BE2C (cell line): Measurements from ENCODE around the gene MGAT4A.

ENCODE experiments used
- DNase-seq: peaks from one replicate; pipeline ENCODE4 v3.0.0-alpha.2; 2020
- H3K27me3 ChIP-seq: fragments of 250-450 bp; sonication (Bioruptor Pico); 2 replicates; pipeline ENCODE4 v1.5.1; 2020; ENCODE audit warnings: mild to moderate bottlenecking
- H3K36me3 ChIP-seq: fragments of 250-450 bp; sonication (Bioruptor Pico); 2 replicates; pipeline ENCODE4 v1.5.1; 2020; ENCODE audit warnings: mild to moderate bottlenecking
- H3K4me1 ChIP-seq: fragments of 250-450 bp; sonication (Bioruptor Pico); 2 replicates; pipeline ENCODE4 v1.5.1; 2020
- H3K4me3 ChIP-seq: 2 replicates; pipeline ENCODE4 v1.5.1; 2011; ENCODE audit warnings: low read depth, low read length
- H3K9me3 ChIP-seq: fragments of 250-450 bp; sonication (Bioruptor Pico); 2 replicates; pipeline ENCODE4 v1.5.1; 2020
- CTCF ChIP-seq: IDR thresholded peaks from 2 replicates; pipeline ENCODE4 v1.5.1; 2012; ENCODE audit warnings: mild to moderate bottlenecking, low read depth, low read length

The MGAT4A gene

GRCh38 chr2:98697651-98698337 lies 33.1 kb downstream of the MGAT4A start:
- H3K4me1 ChIP-seq, result no peaks in the 10 kb centered on the region
- no peak for TF ChIP-seq CTCF
- H3K4me3 ChIP-seq, result no peak overlapping the region
- no peaks in the 10 kb centered on the region for H3K27me3 ChIP-seq
- no peaks in the 10 kb centered on the region for H3K9me3 ChIP-seq
- H3K36me3 ChIP-seq, result no peaks in the 10 kb centered on the region
- no peak for DNase-seq

DNA sequence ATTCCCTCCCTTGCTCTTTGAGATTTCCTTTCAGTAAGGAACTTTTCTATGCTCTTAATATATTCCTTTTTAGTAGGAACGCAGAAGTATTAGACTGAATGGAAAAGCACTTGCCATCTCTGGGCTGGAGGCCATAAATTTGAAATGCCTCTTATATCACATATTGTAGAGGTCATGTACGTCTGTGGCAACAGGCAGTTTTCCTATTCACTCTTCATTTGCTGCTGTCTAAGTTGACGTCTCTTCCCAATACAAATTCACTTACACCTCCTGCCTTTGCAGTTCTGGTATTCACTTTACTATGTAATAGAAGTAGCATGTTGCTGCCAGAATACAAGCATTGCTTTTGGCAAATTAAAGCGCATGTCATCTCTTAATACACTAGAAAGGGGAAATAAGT lies 34.7 kb downstream of the MGAT4A start:
- Histone ChIP-seq H3K36me3 (no peaks in the 10 kb centered on the region), H3K27me3 (no peaks in the 10 kb centered on the region), H3K4me3 (no peak overlapping the region)

DNA sequence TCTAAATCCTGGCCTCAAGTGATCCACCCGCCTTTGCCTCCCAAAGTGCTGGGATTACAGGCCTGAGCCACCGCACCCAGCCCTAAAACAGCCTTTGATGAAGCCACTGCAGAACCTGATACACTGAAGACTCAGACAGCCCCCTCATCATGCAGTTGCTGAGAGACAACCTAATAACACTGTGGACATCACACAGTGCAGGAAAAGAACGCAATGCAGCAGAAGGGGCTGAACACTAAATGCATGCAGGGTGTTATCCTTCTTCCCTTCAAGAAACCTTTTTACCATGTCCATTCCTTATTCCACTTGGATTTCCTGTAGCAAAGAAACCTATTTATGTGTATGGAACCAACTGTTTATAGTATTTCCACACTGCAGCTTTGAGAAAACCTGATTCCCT lies 35.7 kb downstream of the MGAT4A start:
- Histone ChIP-seq H3K4me3 (no peak overlapping the region), H3K4me1 (no peaks in the 10 kb centered on the region), H3K27me3 (no peaks in the 10 kb centered on the region), H3K9me3 (no peaks in the 10 kb centered on the region), H3K36me3 (no peaks in the 10 kb centered on the region)
- no peak for TF ChIP-seq CTCF
- DNase-seq, result no peak

More for the DNA sequence above, 34.7 kb downstream of the MGAT4A start:
- Histone ChIP-seq H3K4me1 (no peaks in the 10 kb centered on the region), H3K9me3 (no peaks in the 10 kb centered on the region)
- no peak for DNase-seq
- no peak for TF ChIP-seq CTCF

GRCh38 chr2:98693477-98693876 lies 37.5 kb downstream of the MGAT4A start:
- no peaks in the 10 kb centered on the region for H3K4me1 ChIP-seq
- no peak overlapping the region for H3K4me3 ChIP-seq
- H3K36me3 ChIP-seq, result no peaks in the 10 kb centered on the region
- H3K9me3 ChIP-seq, result no peaks in the 10 kb centered on the region
- no peak for DNase-seq
- H3K27me3 ChIP-seq, result no peaks in the 10 kb centered on the region
- TF ChIP-seq CTCF, result no peak

DNA sequence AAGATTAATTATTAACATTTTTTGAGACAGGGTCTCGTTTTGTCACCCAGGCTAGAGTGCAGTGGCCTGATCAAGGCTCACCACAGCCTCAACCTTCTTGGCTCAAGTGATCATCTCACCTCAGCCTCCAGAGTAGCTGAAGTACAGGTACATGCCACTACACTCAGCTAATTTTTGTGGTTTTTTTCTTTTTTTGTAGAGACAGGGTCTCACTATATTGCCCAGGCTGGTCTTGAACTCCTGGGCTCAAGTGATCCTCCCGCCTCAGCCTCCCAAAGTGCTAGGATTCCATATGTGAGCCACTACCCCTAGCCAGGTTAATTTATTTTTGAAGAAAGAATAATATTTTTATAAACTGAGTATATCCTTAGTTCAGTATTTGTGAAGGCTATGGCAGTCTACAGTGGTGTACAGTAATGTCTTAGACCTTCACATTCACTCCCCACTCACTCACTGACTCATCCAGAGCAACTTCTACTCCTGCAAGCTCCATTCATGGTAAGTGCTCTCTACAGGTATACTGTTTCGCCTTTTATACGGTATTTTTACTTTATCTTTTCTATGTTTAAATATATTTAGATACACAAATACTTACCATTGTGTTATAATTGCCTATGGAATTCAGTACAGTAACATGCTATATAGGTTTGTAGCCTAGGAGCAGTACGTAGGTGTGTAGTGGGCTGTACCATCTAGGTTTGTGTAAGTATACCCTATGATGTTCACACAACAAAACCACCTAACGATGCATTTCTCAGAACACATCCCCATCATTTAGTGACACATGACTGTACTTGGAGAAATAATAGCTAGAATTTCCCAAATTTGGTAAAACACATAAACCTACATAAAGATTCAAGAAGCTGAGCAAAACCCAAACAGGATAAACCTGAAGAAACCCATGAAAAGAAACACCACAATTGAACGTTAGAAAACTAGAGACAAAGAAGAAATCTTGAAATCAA lies 38.6 kb downstream of the MGAT4A start:
- no peak for DNase-seq
- Histone ChIP-seq H3K27me3 (no peaks in the 10 kb centered on the region), H3K9me3 (no peaks in the 10 kb centered on the region), H3K4me1 (no peaks in the 10 kb centered on the region), H3K36me3 (no peaks in the 10 kb centered on the region), H3K4me3 (no peak overlapping the region)
- TF ChIP-seq CTCF, result no peak

DNA sequence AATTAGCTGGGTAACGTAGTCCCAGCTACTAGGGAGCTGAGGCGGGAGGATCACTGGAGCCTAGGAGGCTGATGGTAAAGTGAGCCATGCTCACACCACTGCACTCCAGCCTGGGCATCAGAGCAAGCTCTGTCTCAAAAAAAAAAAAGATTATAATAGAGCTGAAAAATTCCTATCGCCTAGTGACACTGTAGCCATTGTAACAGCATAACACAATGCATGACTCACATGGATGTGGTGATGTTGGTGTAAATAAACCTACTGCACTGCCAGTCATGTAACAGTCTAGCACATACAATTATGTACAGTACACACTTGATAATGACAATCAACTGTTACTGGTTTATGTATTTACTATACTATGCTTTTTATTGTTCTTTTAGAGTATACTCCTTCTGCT lies 39.6 kb downstream of the MGAT4A start:
- Histone ChIP-seq H3K4me1 (no peaks in the 10 kb centered on the region), H3K4me3 (no peak overlapping the region), H3K27me3 (no peaks in the 10 kb centered on the region), H3K36me3 (no peaks in the 10 kb centered on the region), H3K9me3 (no peaks in the 10 kb centered on the region)
- no peak for TF ChIP-seq CTCF
- DNase-seq, result no peak
